ENCODE results near the gene MINDY4B.
A peak's percentile ranks its signal among the peaks of the same experiment; 100 is the strongest.
"Not testable (repeated sequence)": the region's sequence is repeated elsewhere in the genome, so short reads cannot be mapped to it uniquely, and the experiment has no call there.

The MINDY4B gene

DNA sequence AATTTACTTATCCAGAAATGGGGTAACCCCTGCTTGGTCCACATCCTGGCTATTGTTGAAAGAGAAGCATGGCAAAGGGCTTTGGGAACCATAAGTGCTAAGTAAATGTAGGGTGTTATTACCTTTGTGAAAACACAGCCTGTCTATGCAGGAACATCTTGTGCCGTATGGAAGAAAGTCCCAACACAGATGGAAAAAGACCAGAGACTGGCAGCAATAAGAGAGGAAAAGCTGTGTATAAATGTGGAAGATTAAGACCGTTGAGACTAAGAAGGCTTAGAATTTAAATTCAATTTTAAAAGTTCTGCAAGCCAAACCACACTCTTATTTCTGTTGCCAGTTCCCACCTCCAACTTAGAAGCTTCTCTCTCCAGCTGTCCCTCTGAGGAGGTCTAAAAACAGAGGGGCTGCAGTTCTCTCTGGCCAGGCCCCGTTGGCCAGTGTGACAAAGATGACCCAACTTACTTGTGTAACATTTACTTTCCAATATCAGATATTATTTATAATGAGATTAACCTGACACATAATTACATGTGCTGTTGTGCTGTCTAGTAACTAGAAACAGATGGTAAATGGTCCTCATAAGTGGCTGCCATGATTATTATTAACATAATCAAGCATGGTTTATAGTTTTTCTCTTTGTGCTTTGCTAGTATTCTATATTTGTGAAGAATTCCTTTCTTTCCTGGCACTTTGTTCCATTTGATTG lies 7.0 kb downstream of the MINDY4B start:
- DNase-seq: peak; percentile 97

GRCh38 chr3:150897592-150897991 lies 7.6 kb downstream of the MINDY4B start:
- DNase-seq: no peak

DNA sequence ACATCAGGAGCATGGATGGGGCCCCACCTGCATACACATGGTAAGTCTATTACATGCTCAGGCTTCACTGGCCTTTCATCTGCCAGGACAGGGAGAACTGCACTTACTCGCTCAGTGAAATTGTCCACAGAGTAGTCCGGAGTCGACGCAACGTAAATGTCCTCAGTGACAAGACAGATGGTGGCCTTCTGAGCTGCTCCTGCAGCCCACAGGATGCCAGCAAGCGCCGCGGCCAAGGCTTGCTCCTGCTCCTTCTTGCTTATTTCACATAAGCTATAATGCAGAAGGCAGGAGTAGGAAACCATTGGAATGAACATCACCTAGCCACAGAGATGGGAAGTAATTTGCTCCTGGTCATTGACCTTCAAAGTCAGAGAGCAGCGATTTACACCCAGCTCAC lies 14.4 kb downstream of the MINDY4B start:
- no peak for DNase-seq

DNA sequence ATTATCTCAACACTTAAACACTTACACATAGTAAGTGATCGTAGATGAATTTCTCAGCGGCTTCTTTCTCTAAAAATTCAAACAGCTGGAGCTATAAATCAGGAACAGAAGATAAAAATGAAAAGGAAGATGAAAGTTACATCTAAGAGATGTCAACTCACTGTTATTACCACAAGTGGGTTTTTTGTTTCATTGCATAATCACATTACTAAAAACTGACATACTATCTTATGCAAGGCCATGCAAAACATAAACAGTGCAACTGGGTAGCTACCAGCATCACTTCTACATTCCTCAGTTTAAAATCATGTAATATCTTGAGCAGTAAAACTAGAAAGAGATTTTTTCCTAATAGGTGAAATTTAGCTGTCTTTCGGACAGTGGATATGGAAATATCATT lies 14.9 kb downstream of the MINDY4B start:
- no peak for DNase-seq

DNA sequence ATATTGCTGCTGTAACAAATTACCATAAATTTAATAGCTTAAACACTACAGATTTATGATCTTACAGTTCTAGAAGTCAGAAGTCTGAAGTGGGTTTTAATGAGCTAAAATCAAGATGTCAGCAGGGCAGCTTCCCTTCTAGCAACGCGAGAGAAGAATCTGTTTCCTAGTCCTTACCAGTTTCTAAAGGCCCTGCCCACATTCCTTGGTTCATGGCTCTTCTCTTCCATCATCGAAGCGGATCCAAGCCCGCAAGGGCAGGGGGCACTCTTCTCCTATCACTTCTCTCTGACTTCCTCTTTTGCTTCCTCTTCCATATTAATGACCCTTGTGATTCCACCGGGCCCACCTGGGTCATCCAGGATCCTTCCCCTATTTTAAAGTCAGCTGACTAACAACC lies 16.1 kb downstream of the MINDY4B start:
- DNase-seq: no peak

GRCh38 chr3:150887031-150887430 lies 18.2 kb downstream of the MINDY4B start:
- no peak for DNase-seq

GRCh38 chr3:150885535-150885934 lies 19.7 kb downstream of the MINDY4B start:
- no peak for DNase-seq

DNA sequence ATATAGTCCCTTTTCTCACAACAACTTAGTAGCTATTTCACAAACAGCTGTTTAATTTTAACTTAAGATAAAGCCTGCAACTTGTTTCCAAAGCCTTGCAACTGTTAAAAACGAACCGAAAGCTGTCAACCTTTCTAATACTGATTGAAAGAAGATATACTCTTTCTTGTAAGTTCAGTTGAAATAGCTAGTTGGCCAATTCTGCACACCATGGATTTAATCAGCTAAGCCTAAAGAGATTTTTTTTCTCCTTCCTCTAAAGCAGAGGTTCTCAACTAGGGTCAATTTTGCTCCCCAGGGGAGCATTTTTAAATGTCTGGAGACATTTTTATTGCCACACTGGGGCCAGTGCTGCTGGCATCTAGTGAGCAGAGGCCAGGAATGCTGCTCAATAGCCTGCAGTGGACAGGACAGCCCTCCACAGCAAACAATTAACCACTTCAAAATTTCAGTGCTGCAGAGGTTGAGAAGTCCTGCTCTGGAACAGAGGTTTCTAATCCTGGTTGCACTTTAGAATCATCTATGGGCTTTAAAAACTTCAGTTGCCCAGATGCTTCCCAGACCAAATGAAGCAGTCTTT lies 26.2 kb downstream of the MINDY4B start:
- no peak for DNase-seq

DNA sequence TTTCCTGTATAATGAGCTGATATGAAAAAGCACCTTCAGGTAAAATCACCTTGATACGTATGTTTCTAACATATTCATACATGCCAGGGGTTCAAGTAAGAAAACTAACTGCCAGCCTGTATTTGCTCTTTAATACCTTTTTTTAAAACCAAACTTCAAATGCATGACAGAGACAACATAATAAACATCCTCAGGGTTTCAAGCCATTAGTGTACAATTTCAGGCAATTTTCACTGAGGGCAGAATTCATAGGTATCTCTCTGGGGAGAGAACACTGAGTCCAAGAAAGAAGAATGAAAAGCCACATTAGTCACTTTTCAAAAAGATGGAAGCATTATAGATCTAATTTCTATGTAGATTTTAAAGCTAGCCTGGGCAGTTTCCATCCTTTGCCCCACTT lies 26.9 kb downstream of the MINDY4B start:
- DNase-seq: no peak

DNA sequence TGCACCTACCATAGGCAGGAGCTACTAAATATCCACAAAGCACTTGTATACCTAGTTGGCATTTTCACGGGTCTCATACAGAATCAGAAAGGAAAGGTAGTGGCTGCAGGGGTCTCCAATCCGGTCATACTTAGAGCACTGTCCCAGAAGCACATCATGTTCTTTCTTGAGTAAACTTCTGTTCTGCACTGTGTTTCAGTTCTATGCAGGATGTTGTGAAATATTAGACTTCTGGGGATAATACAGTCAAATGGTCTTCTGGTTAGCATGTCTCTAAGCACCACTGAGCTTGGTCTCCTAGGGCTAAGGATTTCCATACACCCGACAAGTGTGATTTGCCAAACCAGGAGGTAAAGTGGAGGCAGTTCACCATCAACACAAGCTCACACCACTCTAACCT lies 27.9 kb downstream of the MINDY4B start:
- no peak for DNase-seq

DNA sequence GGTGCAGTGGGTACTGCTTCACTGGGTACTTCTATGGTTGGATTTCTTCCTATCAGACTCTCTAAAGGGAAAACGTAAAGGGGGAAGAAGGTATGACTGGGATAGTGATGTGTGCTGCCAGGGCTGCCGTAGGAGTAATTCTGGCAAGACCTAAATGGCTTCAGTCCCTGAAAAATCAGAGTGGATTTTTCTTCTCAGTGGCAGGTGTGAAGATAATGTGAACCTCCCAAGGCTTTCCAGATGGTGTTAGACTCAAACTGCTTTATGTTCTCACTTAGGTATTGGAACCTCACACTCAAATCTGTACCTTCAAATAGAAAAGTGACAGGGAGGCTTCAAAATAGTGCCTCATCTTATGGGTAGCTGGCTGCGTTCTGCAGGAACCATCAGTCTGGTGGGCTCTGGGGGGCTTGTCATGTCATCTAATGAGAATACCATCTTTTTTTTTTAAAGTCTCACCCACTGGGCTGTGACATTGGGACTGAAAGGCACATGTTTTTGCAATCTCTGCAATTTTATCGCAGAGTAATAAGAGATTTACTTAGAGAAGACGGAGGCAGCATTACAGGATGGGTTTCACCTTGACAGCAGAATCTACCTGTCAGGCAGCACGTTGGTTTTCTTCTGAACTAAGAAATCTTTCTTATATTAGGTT lies 28.5 kb downstream of the MINDY4B start:
- DNase-seq: no peak

- DNase-seq: no peak
Observed at GRCh38 chr3:150875548-150875947, 29.7 kb downstream of the MINDY4B start.

DNA sequence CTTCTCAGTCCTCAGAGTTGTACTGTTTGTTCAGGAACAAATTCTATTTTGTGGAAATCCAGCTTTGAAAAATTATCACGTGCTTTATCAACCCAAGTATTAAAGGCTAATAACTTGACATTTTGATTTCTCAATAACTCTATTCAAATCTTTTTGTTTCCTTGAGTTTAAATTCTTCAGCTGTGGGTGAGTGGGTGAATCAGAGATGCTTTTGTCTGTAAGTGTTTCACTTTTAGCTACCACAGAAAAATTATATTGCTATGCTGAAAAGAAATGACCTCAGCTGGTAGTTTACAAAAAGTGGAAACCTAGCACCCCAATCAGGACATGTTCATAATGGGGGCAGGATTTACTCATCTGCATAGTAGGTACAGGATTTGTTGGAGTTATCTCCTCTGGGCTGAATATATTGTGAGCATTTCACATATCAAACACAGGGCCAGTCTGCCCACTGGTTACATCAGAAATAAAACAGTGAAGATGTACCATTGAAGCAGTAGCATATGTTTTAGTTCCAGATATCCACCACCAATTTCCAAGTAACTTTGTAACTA lies 30.5 kb downstream of the MINDY4B start:
- no peak for DNase-seq

- DNase-seq: no peak
Observed at GRCh38 chr3:150871192-150871591, 34.0 kb downstream of the MINDY4B start.

DNA sequence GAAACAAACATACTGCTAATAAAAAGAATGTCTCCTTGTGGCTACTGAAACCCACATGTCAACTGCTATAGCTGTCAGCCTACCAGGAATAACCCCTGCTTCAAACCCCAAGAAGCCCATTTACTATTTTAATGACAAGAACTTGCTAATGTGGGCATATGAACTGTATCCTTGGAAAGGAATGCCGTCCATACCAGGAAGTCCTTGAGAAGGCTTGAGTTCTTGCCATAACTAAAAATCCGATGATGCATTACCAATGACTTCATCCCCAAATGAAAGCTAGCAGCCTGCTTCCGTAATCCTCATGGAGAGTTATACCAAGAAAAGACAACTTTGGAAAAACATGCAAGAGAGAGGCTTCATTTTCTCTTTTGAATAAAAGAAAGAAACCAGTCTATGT lies 34.8 kb downstream of the MINDY4B start:
- no peak for DNase-seq

DNA sequence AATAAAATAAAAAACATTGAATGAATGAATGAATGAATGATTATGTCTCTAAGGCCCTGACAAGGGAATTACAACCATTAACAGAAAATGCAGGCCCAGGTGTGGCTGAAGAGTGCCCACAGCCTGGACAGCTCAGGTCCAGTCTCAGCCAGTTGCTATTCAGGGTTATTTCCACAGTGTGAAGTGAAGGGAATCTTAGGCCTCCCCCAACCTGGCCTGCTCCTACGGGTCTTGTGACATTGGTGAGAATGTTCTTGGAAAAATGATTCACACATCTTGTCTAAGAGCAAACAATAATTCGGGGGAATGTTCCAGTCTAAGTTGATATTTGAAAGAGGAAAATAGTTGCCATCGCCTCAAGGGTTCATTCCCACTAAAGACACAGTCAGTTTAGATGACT lies 37.0 kb downstream of the MINDY4B start:
- no peak for DNase-seq

DNA sequence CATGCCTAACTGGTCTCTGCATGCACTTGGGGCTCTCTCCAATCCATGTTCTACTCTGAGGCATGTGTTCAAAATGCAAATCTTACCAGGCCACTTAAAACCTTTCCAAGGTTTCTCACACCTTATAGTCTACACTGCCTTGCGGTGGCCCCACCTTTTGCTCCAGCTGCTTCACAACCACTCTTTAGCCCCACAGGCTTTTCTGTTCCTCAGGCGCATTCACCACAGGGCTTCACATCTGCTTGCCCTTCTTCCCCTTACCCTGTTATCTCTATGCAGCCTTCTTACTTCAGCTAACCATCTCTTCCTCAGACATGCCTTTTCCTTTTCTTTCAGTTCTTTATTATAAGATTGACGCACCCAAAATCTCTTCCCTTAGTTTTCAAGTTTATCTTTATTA lies 37.8 kb downstream of the MINDY4B start:
- no peak for DNase-seq

- DNase-seq: not testable (repeated sequence)
Observed at GRCh38 chr3:150863921-150864320, 41.3 kb downstream of the MINDY4B start.

GRCh38 chr3:150861851-150862250 lies 43.4 kb downstream of the MINDY4B start:
- DNase-seq: no peak

- DNase-seq: not testable (repeated sequence)
Observed at GRCh38 chr3:150857936-150858335, 47.3 kb downstream of the MINDY4B start.

DNA sequence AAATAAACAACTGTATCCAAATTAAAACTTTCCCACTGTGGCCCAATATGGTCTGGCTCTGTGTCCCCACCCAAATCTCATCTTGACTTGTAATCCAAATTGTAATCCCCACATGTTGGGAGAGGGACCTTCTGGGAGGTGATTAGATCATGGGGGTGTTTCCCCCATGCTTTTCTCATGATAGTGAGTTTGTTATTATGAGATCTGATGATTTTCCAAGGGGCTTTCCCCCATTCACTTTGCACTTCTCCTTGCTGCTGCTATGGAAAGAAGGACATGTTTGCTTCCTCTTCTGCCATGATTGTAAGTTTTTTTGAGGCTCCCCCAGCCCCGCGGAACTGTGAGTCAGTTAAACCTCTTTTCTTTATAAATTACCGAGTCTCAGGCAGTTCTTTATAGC lies 55.0 kb downstream of the MINDY4B start:
- no peak for DNase-seq

- DNase-seq: no peak
Observed at GRCh38 chr3:150848864-150849263, 56.4 kb downstream of the MINDY4B start.

- no peak for DNase-seq
Observed at GRCh38 chr3:150847433-150847832, 57.8 kb downstream of the MINDY4B start.

- DNase-seq: no peak
Observed at GRCh38 chr3:150844484-150844883, 60.8 kb downstream of the MINDY4B start.

All from NCI-H524 treated with DMSO at 0.1 percent for 48 hours (cell line).